SU-DHL-6 (cell line): ENCODE measurements around the gene NELL2.
"Not testable (repeated sequence)": the region's sequence is repeated elsewhere in the genome, so short reads cannot be mapped to it uniquely, and the experiment has no call there.

Source experiments
- H2AFZ ChIP-seq: fragments of 200-600 bp; sonication (generic); 2 replicates; pipeline ENCODE4 v1.6.1; 2014; ENCODE audit warnings: low read depth, mild to moderate bottlenecking, moderate library complexity, mixed read lengths, antibody characterized with exemption, low read length; ENCODE audit not compliant: severe bottlenecking
- H3F3A ChIP-seq: fragments of 200-600 bp; shearing (Covaris generic); 2 replicates; pipeline ENCODE4 v1.6.0; 2016; ENCODE audit warnings: antibody characterized with exemption, mild to moderate bottlenecking; ENCODE audit not compliant: insufficient read depth
- H3K27ac ChIP-seq: fragments of 200-600 bp; sonication (generic); 2 replicates; pipeline ENCODE4 v1.5.1; 2016; ENCODE audit warnings: low read depth, mild to moderate bottlenecking, low read length, moderate library complexity, mixed read lengths
- H3K27me3 ChIP-seq: fragments of 200-600 bp; sonication (generic), shearing (Covaris generic); 2 replicates; pipeline ENCODE4 v1.6.0; 2014; ENCODE audit warnings: mild to moderate bottlenecking, low read length
- H3K36me3 ChIP-seq: fragments of 200-600 bp; sonication (generic); 2 replicates; pipeline ENCODE4 v1.6.1; 2014; ENCODE audit warnings: mild to moderate bottlenecking, low read length, mixed read lengths
- H3K4me2 ChIP-seq: fragments of 300-600, 200-600 bp; shearing (Covaris generic), sonication (generic); 2 replicates; pipeline ENCODE4 v1.6.0; 2014; ENCODE audit warnings: low read length, low read depth, mild to moderate bottlenecking; ENCODE audit not compliant: poor library complexity, severe bottlenecking
- H3K4me3 ChIP-seq: fragments of 200-600 bp; sonication (generic); 2 replicates; pipeline ENCODE4 v1.5.1; 2014; ENCODE audit warnings: antibody characterized with exemption, low read length, mild to moderate bottlenecking, mixed read lengths; ENCODE audit not compliant: insufficient read depth, poor library complexity, severe bottlenecking
- H3K79me2 ChIP-seq: fragments of 200-600 bp; sonication (generic); 2 replicates; pipeline ENCODE4 v1.6.1; 2014; ENCODE audit warnings: mild to moderate bottlenecking, low read length, moderate library complexity; ENCODE audit not compliant: insufficient read depth
- H3K9ac ChIP-seq: fragments of 200-600 bp; sonication (generic); 2 replicates; pipeline ENCODE4 v1.7.0; 2014; ENCODE audit warnings: mild to moderate bottlenecking, low read length
- H3K9me2 ChIP-seq: fragments of 200-600 bp; sonication (generic); replicated peaks from 2 replicates; pipeline ENCODE4 v1.6.1; 2014; ENCODE audit warnings: low read length; ENCODE audit not compliant: insufficient read depth
- H3K9me3 ChIP-seq: fragments of 200-600 bp; sonication (generic); 2 replicates; pipeline ENCODE4 v1.6.1; 2014; ENCODE audit warnings: low read length, mixed read lengths; ENCODE audit not compliant: insufficient read depth
- H4K20me1 ChIP-seq: fragments of 200-600 bp; sonication (generic); 2 replicates; pipeline ENCODE4 v1.6.1; 2014; ENCODE audit warnings: low read depth, mild to moderate bottlenecking, antibody characterized with exemption, low read length, moderate library complexity, mixed read lengths
- EZH2phosphoT487 ChIP-seq: fragments of 200-600 bp; sonication (generic), shearing (Covaris generic); conservative IDR thresholded peaks from 2 replicates; pipeline ENCODE4 v1.6.1; 2018; ENCODE audit warnings: mild to moderate bottlenecking, antibody characterized with exemption, low read length, moderate library complexity, mixed read lengths
- TF ChIP-seq, protein P1 (sequence below): fragments of 200-600 bp; sonication (generic); IDR thresholded peaks from one replicate; pipeline ENCODE4 v1.5.1; 2017; ENCODE audit warnings: antibody characterized with exemption, mild to moderate bottlenecking, low read length, moderate library complexity; ENCODE audit not compliant: insufficient read depth, poor library complexity, severe bottlenecking

NELL2 gene

DNA sequence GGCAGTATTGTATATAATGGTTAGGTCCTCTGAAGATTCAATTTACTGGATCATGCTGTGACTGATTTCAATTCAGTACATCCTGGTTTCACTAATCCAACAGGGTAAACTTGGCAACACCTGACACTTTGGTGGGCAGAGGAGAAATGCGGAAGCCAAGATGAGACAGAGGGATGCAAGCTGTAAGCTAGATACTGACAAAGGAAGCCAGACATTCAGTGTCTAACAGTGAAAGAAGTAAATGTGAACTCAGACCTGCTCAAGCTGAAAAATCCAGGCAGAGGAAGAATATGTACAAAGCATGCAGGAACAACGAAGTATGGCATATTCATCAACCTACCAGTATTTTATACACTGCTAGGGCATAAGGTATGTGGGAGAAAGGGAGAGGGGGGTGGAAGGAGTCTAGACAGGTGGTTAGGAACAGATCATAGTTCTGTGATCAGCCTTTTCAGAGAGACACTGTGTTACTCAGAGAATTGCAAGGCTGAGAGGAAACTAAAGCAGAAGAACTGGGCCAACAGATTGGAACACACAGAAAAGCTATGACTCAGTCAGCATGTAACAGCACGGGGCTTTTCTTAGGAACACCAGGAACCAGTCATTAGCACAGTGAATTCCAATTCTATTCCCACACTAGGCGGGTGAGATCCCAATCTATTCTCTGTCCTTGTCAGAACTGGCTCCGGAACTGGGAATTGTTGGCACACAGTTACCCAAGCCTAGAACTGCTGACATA is 40.3 kb downstream of the NELL2 start:
- H3K27me3 ChIP-seq = no peaks in the 10 kb centered on the region
- H3K9me3 ChIP-seq = no peaks in the 10 kb centered on the region
- no peak overlapping the region for H3K27ac ChIP-seq
- H2AFZ ChIP-seq = no peak overlapping the region
- TF ChIP-seq, protein P1, sequence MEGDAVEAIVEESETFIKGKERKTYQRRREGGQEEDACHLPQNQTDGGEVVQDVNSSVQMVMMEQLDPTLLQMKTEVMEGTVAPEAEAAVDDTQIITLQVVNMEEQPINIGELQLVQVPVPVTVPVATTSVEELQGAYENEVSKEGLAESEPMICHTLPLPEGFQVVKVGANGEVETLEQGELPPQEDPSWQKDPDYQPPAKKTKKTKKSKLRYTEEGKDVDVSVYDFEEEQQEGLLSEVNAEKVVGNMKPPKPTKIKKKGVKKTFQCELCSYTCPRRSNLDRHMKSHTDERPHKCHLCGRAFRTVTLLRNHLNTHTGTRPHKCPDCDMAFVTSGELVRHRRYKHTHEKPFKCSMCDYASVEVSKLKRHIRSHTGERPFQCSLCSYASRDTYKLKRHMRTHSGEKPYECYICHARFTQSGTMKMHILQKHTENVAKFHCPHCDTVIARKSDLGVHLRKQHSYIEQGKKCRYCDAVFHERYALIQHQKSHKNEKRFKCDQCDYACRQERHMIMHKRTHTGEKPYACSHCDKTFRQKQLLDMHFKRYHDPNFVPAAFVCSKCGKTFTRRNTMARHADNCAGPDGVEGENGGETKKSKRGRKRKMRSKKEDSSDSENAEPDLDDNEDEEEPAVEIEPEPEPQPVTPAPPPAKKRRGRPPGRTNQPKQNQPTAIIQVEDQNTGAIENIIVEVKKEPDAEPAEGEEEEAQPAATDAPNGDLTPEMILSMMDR = no peak
- no peak for TF ChIP-seq EZH2phosphoT487
- H3K9ac ChIP-seq = no peak overlapping the region
- H3K36me3 ChIP-seq = no peaks in the 10 kb centered on the region
- H3K4me2 ChIP-seq = no peak overlapping the region
- H3K4me3 ChIP-seq = no peak overlapping the region
- H3K79me2 ChIP-seq = no peaks in the 10 kb centered on the region
- H3K9me2 ChIP-seq = no peaks in the 10 kb centered on the region
- H4K20me1 ChIP-seq = no peaks in the 10 kb centered on the region
- H3F3A ChIP-seq = no peaks in the 10 kb centered on the region

DNA sequence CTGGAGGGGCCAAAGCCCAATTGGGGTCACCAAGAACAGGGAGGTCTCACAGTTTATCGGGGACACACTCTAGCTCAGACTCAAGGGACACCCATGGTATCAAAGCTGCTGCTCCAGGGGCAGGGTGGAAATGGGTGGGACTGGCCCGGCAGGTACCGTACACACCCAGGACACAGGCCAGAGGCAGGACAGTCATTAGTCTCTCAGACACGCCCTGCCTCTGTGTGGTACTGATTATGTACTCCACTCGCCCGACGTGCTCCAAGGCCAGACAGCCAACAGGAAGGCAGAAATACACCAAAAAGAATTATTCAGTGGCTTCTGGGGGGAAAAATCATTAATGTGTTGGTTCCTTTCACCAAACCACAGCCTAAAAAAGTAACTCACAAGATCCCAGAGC is 41.1 kb downstream of the NELL2 start:
- not testable (repeated sequence) for H3F3A ChIP-seq, H3K27ac ChIP-seq, H3K4me3 ChIP-seq, H2AFZ ChIP-seq, H3K27me3 ChIP-seq, H3K36me3 ChIP-seq, H3K79me2 ChIP-seq, H3K9me2 ChIP-seq, H3K9me3 ChIP-seq, H3K4me2 ChIP-seq, H3K9ac ChIP-seq, H4K20me1 ChIP-seq

DNA sequence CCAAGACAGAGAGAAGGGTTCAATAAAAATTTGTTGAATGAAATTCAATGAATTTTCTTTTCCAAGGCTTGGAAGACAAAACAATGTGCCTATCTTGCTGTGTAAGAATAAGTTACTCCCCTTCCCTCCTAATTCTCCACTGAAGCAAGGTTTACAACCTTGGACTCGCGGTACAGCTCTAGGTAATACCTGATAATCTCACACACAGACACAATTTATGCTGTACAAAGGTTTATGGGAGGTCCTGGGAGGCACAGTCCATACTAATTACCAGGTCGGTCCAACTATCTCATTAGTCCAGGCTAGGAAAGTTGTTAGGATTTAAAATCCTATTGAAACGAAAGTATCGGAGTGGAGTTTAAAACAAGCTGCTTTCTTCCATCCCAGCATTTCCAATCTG is 42.6 kb downstream of the NELL2 start:
- H3K9ac ChIP-seq = no peak overlapping the region
- no peak overlapping the region for H3K27ac ChIP-seq
- TF ChIP-seq, protein P1 = no peak
- TF ChIP-seq EZH2phosphoT487 = no peak
- no peaks in the 10 kb centered on the region for H3K9me2 ChIP-seq
- no peaks in the 10 kb centered on the region for H3K79me2 ChIP-seq
- no peaks in the 10 kb centered on the region for H3K27me3 ChIP-seq
- H4K20me1 ChIP-seq = no peaks in the 10 kb centered on the region
- H3K36me3 ChIP-seq = no peaks in the 10 kb centered on the region
- H3F3A ChIP-seq = no peaks in the 10 kb centered on the region
- no peak overlapping the region for H3K4me3 ChIP-seq
- no peaks in the 10 kb centered on the region for H3K9me3 ChIP-seq
- H3K4me2 ChIP-seq = no peak overlapping the region
- H2AFZ ChIP-seq = no peak overlapping the region

DNA sequence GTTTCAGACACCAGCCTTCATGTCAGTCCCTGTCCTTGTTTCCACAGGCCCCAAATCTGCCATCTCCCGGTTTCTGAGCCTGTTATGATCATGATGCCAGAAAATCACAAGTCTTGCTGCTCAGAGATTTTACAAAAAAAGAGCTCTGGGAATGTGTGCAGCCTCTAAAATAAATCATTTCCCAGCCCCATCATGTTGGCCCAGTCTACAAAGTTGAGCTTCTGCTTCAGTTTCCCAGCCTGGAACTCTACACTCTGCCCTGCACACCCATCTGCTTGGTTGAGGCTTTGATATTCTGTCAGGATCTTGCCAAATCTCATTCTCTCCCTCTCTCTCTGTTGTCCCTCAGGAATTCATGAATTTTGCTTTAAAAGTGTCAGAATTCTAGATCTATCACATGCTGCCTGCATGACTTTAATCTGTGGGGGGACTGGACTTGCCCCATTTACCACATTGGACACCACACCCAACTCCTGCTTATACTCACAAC is 45.5 kb downstream of the NELL2 start:
- H3K9me2 ChIP-seq = no peaks in the 10 kb centered on the region
- no peak overlapping the region for H3K4me3 ChIP-seq
- H3K27ac ChIP-seq = no peak overlapping the region
- no peaks in the 10 kb centered on the region for H3K9me3 ChIP-seq
- H3K27me3 ChIP-seq = no peaks in the 10 kb centered on the region
- no peaks in the 10 kb centered on the region for H3F3A ChIP-seq
- H3K9ac ChIP-seq = no peak overlapping the region
- H2AFZ ChIP-seq = no peak overlapping the region
- TF ChIP-seq, protein P1 = no peak
- TF ChIP-seq EZH2phosphoT487 = no peak
- H3K79me2 ChIP-seq = no peaks in the 10 kb centered on the region
- no peaks in the 10 kb centered on the region for H4K20me1 ChIP-seq
- H3K4me2 ChIP-seq = no peak overlapping the region
- H3K36me3 ChIP-seq = no peaks in the 10 kb centered on the region
